Gastrocnemius medialis (tissue), 4 donors: Measurements from ENCODE around the gene NACC1. TPM values are rescaled to one million over a fixed set of nuclear protein-coding genes. Genes with fewer than 3 reads are reported as not detected.

Experiments
- ATAC-seq, 2 donors: fragments of 150-250 bp; one replicate each; pipeline ENCODE4 v1.9.1; 2016
- DNase-seq, 2 donors: peaks; one replicate each; pipeline ENCODE4 v3.0.0-alpha.2; 2019
- H3K27ac ChIP-seq, 4 donors: fragments of 200-600 bp; sonication (generic); 1 replicate in 1 of 4; 2 replicates in 3 of 4; pipeline ENCODE4 v1.5.1; 2016 to 2018; ENCODE audit warnings: mild to moderate bottlenecking in 2 of 4, moderate library complexity in 1 of 4
- H3K27me3 ChIP-seq, 3 donors: fragments of 200-600 bp; sonication (generic) in 2 of 3; 1 replicate in 1 of 3; 2 replicates in 2 of 3; pipeline versions ENCODE4 v1.5.1 to v1.6.0; 2016 to 2019; ENCODE audit warnings: mild to moderate bottlenecking in 1 of 3, moderate library complexity in 1 of 3
- H3K36me3 ChIP-seq, 2 donors: fragments of 200-600 bp; sonication (generic) in 1 of 2; one replicate each; pipeline ENCODE4 v1.5.1; 2017 to 2018
- H3K4me1 ChIP-seq, 2 donors: fragments of 200-600 bp; sonication (generic) in 1 of 2; one replicate each; pipeline ENCODE4 v1.5.1; 2016 to 2017; ENCODE audit warnings: mild to moderate bottlenecking in 2 of 2
- H3K4me3 ChIP-seq, 4 donors: fragments of 200-600 bp; sonication (generic) in 3 of 4; 1 replicate in 1 of 4; 2 replicates in 3 of 4; pipeline ENCODE4 v1.5.1; 2016 to 2019; ENCODE audit warnings: mild to moderate bottlenecking in 2 of 4
- H3K9me3 ChIP-seq, 3 donors: fragments of 200-600 bp; sonication (generic) in 2 of 3; 1 replicate in 1 of 3; 2 replicates in 2 of 3; pipeline ENCODE4 v1.5.1; 2016 to 2019
- POLR2A ChIP-seq, 2 donors: fragments of 450-650 bp; IDR thresholded peaks; one replicate each; pipeline ENCODE4 v1.6.1; 2017; ENCODE audit warnings: antibody characterized with exemption in 2 of 2, mild to moderate bottlenecking in 2 of 2, moderate library complexity in 2 of 2
- in situ Hi-C, 4 donors: fragments of 200-750 bp; cut with MboI; loops; one replicate each; pipeline versions ENCODE4 v1.15.0 to v1.8.0; 2017; ENCODE audit warnings: low sequenced_read_pairs in 4 of 4
- intact Hi-C: fragments of 100-400 bp; cut with DNase I; formaldehyde crosslinking; loops from one replicate; pipeline ENCODE4 v1.15.1; 2023; ENCODE audit warnings: low total_unique reads
- total RNA-seq, 4 donors: library from RNA; depleted of rRNA; stranded (reverse); fragments of >200 nt; gene quantifications; one replicate each; pipeline versions ENCODE4 v1.1.0 to v1.2.3, GENCODE V29; 2016
- TF ChIP-seq, protein P1 (sequence below), 5 experiments: fragments of 450-650 bp in 3 of 5; fragments of 200-600 bp in 2 of 5; sonication (generic) in 2 of 5; IDR thresholded peaks in 4 of 5; conservative IDR thresholded peaks in 1 of 5; 1 replicate in 4 of 5; 2 replicates in 1 of 5; pipeline ENCODE4 v1.5.1; 2016 to 2019; ENCODE audit warnings: antibody characterized with exemption in 5 of 5, mild to moderate bottlenecking in 3 of 5, moderate library complexity in 3 of 5

The NACC1 gene
- total RNA-seq, 4 donors from 2014 or later, result 36.3 to 81.3 (median 49.4) TPM

DNA sequence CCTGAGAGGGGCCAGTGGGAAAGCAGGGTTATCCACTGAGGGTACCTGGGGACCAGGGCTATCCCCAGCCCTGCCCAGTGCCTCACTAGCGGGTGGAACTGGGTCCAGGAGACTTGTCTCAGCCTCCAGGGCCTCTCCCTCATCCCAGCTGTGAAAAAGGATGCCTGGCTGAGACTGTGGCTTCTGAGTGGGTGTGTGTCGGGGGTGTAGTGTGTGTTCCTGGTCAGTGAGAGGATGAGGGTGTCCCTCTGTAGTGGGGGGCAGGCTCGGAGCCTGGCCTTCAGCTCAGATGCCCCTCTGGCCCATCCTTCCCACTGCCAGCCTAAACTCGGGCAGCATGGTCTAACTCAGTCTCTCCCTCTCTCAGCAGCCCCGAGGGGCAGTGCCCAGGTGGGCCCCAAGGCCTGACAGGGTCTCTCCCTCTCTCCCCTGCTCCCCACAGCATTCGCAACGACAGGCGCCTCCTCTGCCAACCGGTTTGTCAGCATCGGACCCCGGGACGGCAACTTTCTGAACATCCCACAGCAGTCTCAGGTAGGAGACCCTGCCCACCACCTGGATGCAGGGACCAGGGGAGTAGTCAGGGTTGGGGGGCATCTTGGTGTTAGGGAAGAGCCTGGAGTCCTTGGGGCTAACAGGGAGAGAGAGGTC lies 28.1 kb upstream of the NACC1 start:
- no peaks in the 10 kb centered on the region for H3K36me3 ChIP-seq
- intact Hi-C loops (no loop called here), in situ Hi-C loops (loop anchor here (5.0 to 10.0 kb wide), 2 partner anchors 105 to 113 kb away; no protein-coding TSS in a partner anchor)
- no peak for TF ChIP-seq POLR2A (IDR thresholded peaks at IDR 0.05)
- TF ChIP-seq, protein P1, sequence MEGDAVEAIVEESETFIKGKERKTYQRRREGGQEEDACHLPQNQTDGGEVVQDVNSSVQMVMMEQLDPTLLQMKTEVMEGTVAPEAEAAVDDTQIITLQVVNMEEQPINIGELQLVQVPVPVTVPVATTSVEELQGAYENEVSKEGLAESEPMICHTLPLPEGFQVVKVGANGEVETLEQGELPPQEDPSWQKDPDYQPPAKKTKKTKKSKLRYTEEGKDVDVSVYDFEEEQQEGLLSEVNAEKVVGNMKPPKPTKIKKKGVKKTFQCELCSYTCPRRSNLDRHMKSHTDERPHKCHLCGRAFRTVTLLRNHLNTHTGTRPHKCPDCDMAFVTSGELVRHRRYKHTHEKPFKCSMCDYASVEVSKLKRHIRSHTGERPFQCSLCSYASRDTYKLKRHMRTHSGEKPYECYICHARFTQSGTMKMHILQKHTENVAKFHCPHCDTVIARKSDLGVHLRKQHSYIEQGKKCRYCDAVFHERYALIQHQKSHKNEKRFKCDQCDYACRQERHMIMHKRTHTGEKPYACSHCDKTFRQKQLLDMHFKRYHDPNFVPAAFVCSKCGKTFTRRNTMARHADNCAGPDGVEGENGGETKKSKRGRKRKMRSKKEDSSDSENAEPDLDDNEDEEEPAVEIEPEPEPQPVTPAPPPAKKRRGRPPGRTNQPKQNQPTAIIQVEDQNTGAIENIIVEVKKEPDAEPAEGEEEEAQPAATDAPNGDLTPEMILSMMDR (IDR thresholded peaks at IDR 0.05 in 4 of 5, conservative IDR thresholded peaks at IDR 0.05 in 1 of 5), result no peak
- H3K9me3 ChIP-seq, result no peaks in the 10 kb centered on the region
- peak overlapping the region; percentile 62 to 78 (median 74) for H3K27ac ChIP-seq
- ATAC-seq (no peak), DNase-seq (no peak)
- no peaks in the 10 kb centered on the region for H3K27me3 ChIP-seq
- H3K4me3 ChIP-seq, result no peak overlapping the region
- H3K4me1 ChIP-seq, result peaks cover 14 to 15% of the 10 kb centered on the region in 2 donors

DNA sequence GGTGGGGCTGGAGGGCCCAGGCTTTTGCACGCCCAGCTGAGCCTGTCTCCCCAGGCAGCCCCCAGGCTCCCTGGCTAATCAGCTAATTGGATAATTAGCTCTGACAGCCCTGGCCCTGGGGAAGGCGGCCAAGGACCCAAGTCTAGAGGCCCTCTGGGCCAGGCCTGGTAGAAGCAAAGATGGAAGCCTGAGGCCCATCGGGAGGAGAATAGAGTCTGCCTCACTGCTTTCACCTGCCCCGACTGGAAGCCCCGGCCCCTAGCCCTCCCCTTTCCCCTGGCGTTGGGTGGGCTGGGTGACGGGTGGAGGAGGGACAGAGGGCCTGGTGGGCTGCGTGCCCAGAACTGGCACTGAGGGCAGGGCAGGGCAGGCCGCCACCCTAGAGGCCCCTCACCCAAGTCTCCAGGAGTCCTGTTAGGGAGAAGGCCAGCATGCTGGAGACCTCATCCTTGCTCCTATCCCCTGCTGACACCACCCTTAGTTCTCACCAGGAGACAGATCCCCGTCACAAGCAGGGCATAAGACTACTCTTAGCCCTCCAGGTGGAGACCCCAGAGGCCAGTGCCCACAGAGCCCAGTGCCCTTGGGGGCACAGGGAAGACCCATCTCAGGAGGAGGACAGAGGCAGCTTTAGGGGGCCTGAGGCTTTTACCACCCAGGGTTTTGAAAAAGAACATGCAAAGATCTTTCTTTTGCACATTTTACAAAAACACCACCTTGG lies 27.4 kb upstream of the NACC1 start:
- TF ChIP-seq, protein P1 (IDR thresholded peaks at IDR 0.05 in 4 of 5, conservative IDR thresholded peaks at IDR 0.05 in 1 of 5), result no peak
- no peak for TF ChIP-seq POLR2A (IDR thresholded peaks at IDR 0.05)
- intact Hi-C loops, result no loop called here
- DNase-seq (no peak), ATAC-seq (no peak)
- peak overlapping the region; percentile 62 to 78 (median 74) for H3K27ac ChIP-seq
- H3K9me3 ChIP-seq, result no peaks in the 10 kb centered on the region
- in situ Hi-C loops, result loop anchor here (5.0 to 10.0 kb wide), 2 partner anchors 106 to 113 kb away; no protein-coding TSS in a partner anchor
- H3K36me3 ChIP-seq, result no peaks in the 10 kb centered on the region
- H3K27me3 ChIP-seq, result no peaks in the 10 kb centered on the region
- peaks cover 14 to 15% of the 10 kb centered on the region in 2 donors for H3K4me1 ChIP-seq
- no peak overlapping the region for H3K4me3 ChIP-seq

DNA sequence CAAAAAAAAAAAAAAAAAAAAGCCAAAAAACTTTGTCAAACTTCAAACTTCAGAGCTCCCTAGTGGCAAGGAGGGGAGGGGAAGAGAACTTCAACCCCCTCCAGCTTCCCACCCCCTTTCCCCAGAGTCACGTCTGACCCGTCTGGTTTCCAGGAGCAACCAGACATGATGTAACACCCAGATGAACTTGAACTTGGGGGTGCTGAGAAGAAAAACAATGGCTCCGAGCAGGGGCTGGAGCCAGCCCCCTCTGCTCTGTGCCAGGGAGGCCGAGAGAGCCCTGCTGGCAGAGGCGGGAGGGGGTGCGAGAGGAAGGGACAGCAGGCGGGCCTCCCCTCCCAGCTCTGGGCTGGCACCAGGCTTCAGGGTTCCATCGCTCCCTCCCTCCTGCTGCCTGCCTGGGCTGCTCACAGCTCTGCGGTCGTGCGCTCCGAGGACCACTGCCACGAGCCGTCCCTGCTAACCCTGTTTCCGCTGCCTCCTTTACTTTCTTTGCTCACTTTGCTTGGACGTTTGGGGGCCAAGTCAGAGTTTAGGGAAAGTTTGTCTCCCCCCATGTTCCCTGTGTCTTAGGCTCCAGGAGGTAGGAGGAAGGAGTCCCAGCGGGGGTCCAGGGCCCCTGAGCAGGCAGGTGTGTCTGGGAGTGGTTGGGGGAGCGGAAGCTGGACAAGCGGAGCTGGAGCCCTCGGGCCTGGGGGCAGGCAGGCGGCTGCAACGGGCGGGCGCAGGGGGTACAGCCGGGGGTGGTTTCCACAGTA lies 26.5 kb upstream of the NACC1 start:
- in situ Hi-C loops (loop anchor here (5.0 to 10.0 kb wide), 2 partner anchors 107 to 114 kb away; no protein-coding TSS in a partner anchor), intact Hi-C loops (no loop called here)
- TF ChIP-seq, protein P1 (IDR thresholded peaks at IDR 0.05 in 4 of 5, conservative IDR thresholded peaks at IDR 0.05 in 1 of 5), result no peak
- TF ChIP-seq POLR2A (IDR thresholded peaks at IDR 0.05), result no peak
- no peak overlapping the region for H3K4me3 ChIP-seq
- ATAC-seq (peak; percentile 32 to 47), DNase-seq (peak in 1 of 2 donors; percentile 58)
- no peaks in the 10 kb centered on the region for H3K27me3 ChIP-seq
- H3K4me1 ChIP-seq, result peaks cover 14 to 15% of the 10 kb centered on the region in 2 donors
- no peaks in the 10 kb centered on the region for H3K36me3 ChIP-seq
- H3K9me3 ChIP-seq, result no peaks in the 10 kb centered on the region
- H3K27ac ChIP-seq, result peak overlapping the region; percentile 66 to 78 (median 74)

DNA sequence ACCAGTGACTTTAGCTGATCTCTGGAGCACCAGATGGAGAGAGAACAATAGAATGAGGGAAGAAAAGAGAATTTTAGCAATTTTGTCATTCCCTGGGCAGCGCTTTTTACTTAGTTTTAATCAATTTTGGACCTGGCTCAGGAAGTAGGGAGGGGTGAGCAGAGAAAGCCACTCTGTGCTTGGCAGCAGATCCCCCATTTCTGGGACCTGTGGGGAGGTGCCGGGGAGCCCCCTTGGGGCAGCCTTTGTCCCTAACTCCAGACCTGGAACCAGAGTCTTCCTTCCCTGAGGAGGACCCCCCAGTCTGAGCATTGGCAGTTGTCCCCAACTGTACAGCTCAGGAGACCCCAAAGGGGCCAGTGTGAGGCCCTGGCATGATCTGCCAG lies 25.9 kb upstream of the NACC1 start:
- H3K4me1 ChIP-seq, result peaks cover 14 to 15% of the 10 kb centered on the region in 2 donors
- H3K9me3 ChIP-seq, result no peaks in the 10 kb centered on the region
- intact Hi-C loops, result no loop called here
- no peaks in the 10 kb centered on the region for H3K27me3 ChIP-seq
- H3K4me3 ChIP-seq, result no peak overlapping the region
- peak overlapping the region; percentile 66 to 78 (median 74) for H3K27ac ChIP-seq
- no peak for DNase-seq
- in situ Hi-C loops, result loop anchor here (5.0 to 10.0 kb wide), 2 partner anchors 107 to 115 kb away; no protein-coding TSS in a partner anchor
- TF ChIP-seq POLR2A (IDR thresholded peaks at IDR 0.05), result no peak
- TF ChIP-seq, protein P1 (IDR thresholded peaks at IDR 0.05 in 4 of 5, conservative IDR thresholded peaks at IDR 0.05 in 1 of 5), result no peak
- H3K36me3 ChIP-seq, result no peaks in the 10 kb centered on the region
- no peak for ATAC-seq
